HCT116 (cell line): ENCODE results near the gene MED7. TPM values are rescaled to one million over a fixed set of nuclear protein-coding genes. Genes with fewer than 3 reads are reported as not detected.

Source experiments
- ATAC-seq: fragments of 200-7000 bp; cut with Tn5 transposase; 2 replicates; pipeline ENCODE4 v1.9.1; 2020; ENCODE audit warnings: mild to moderate bottlenecking, moderate library complexity
- BruUV-seq: library from RNA; stranded (reverse); fragments of 400-500 nt; replicated peaks from 2 replicates; lab custom pipeline; 2021; lab: Mats Ljungman, UMichigan
- CTCF ChIA-PET: fragments of 300-600 bp; sonication (Branson Sonifier 250); formaldehyde crosslinking; loops from one replicate; lab custom pipeline; 2021; ENCODE audit warnings: antibody characterized with exemption; lab: Charles Lee
- POLR2A ChIA-PET: fragments of 300-600, 350-600 bp; sonication (Branson Sonifier 250); formaldehyde crosslinking; loops from one replicate; lab custom pipeline; 2021; ENCODE audit warnings: antibody characterized with exemption; lab: Charles Lee
- RAD21 ChIA-PET, 2 experiments: fragments of 300-600 bp; sonication (Branson Sonifier 250); formaldehyde crosslinking; loops; one replicate each; lab custom pipeline; 2023; ENCODE audit warnings: low total read pairs in 2 of 2; ENCODE audit not compliant: uncharacterized antibody in 2 of 2, unreplicated experiment in 2 of 2, low non-redundant PET in 1 of 2; lab: Charles Lee
- DNase-seq: peaks from one replicate; pipeline ENCODE4 v3.0.0-alpha.2; 2010; ENCODE audit warnings: low read depth, low spot score
- H2AFZ ChIP-seq: fragments of 200-600 bp; shearing (Covaris generic), sonication (generic); 2 replicates; pipeline ENCODE4 v1.6.1; 2017; ENCODE audit warnings: low read depth, mixed run types, mixed read lengths, antibody characterized with exemption, low read length; ENCODE audit not compliant: poor library complexity, severe bottlenecking
- H3K27ac ChIP-seq: 2 replicates; pipeline ENCODE4 v1.5.1; 2012; ENCODE audit warnings: low read depth, low read length
- H3K27me3 ChIP-seq: fragments of 200-600 bp; sonication (generic); 2 replicates; pipeline ENCODE4 v1.6.1; 2016; ENCODE audit warnings: mixed run types, low read length, mixed read lengths; ENCODE audit not compliant: insufficient read depth
- H3K36me3 ChIP-seq, 2 experiments: fragments of 200-500 bp in 1 of 2; fragments of 200-600 bp in 1 of 2; sonication (Bioruptor generic) in 1 of 2; sonication (generic) in 1 of 2; 2 replicates each; pipeline versions ENCODE4 v1.5.1 to v1.6.1; 2014 to 2016; ENCODE audit warnings: low read length in 2 of 2, inconsistent platforms in 1 of 2, mixed read lengths in 1 of 2, mixed run types in 1 of 2; ENCODE audit not compliant: insufficient read depth in 2 of 2, control insufficient read depth in 1 of 2
- H3K4me1 ChIP-seq, 2 experiments: fragments of 200-600 bp in 1 of 2; sonication (generic) in 1 of 2; 2 replicates each; pipeline versions ENCODE4 v1.5.1 to v1.6.1; 2012 to 2017; ENCODE audit warnings: low read length in 2 of 2, inconsistent platforms in 1 of 2, mild to moderate bottlenecking in 1 of 2, mixed read lengths in 1 of 2, mixed run types in 1 of 2, moderate library complexity in 1 of 2; ENCODE audit not compliant: insufficient read depth in 2 of 2, control insufficient read depth in 1 of 2
- H3K4me2 ChIP-seq: fragments of 200-600 bp; sonication (generic); 2 replicates; pipeline ENCODE4 v1.6.1; 2017; ENCODE audit warnings: mixed run types, low read length, mixed read lengths
- H3K4me3 ChIP-seq, 2 experiments: fragments of 200-600 bp in 1 of 2; sonication (generic) in 1 of 2; replicated peaks in 1 of 2; 2 replicates each; pipeline ENCODE4 v1.5.1; 2011 to 2016; ENCODE audit warnings: low read length in 2 of 2, control low read depth in 1 of 2, low read depth in 1 of 2, mild to moderate bottlenecking in 1 of 2, mixed read lengths in 1 of 2, mixed run types in 1 of 2
- H3K79me2 ChIP-seq: fragments of 200-600 bp; sonication (generic); 2 replicates; pipeline ENCODE4 v1.6.1; 2017; ENCODE audit warnings: mild to moderate bottlenecking, mixed run types, low read length, moderate library complexity, mixed read lengths; ENCODE audit not compliant: insufficient read depth
- H3K9ac ChIP-seq: fragments of 200-600 bp; sonication (generic); 2 replicates; pipeline ENCODE4 v1.6.1; 2016; ENCODE audit warnings: low read length, mixed read lengths
- H3K9me2 ChIP-seq: fragments of 200-600 bp; sonication (generic), shearing (Covaris generic); 2 replicates; pipeline ENCODE4 v1.6.1; 2017; ENCODE audit warnings: mixed run types, mild to moderate bottlenecking, moderate library complexity; ENCODE audit not compliant: insufficient read depth
- H3K9me3 ChIP-seq, 2 experiments: fragments of 200-500 bp in 1 of 2; fragments of 200-600 bp in 1 of 2; sonication (Bioruptor generic) in 1 of 2; sonication (generic) in 1 of 2; 2 replicates each; pipeline ENCODE4 v1.6.1; 2014 to 2017; ENCODE audit warnings: low read length in 2 of 2, mixed read lengths in 2 of 2, inconsistent platforms in 1 of 2, low read depth in 1 of 2, mild to moderate bottlenecking in 1 of 2, mixed run types in 1 of 2, moderate library complexity in 1 of 2; ENCODE audit not compliant: control insufficient read depth in 1 of 2, insufficient read depth in 1 of 2
- H4K20me1 ChIP-seq: fragments of 200-600 bp; sonication (generic), shearing (Covaris generic); 2 replicates; pipeline ENCODE4 v1.6.1; 2017; ENCODE audit warnings: mixed run types, mild to moderate bottlenecking, moderate library complexity; ENCODE audit not compliant: insufficient read depth
- CEBPB ChIP-seq: IDR thresholded peaks from 2 replicates; pipeline ENCODE4 v1.6.1; 2012; ENCODE audit warnings: low read depth
- CTCF ChIP-seq, 3 experiments: fragments of 200-600 bp in 1 of 3; sonication (generic) in 1 of 3; IDR thresholded peaks in 2 of 3; conservative IDR thresholded peaks in 1 of 3; 2 replicates each; pipeline ENCODE4 v1.5.1; 2012 to 2017; ENCODE audit warnings: low read depth in 2 of 3, low read length in 2 of 3, antibody characterized with exemption in 1 of 3, borderline replicate concordance in 1 of 3, control low read depth in 1 of 3, mild to moderate bottlenecking in 1 of 3, mixed read lengths in 1 of 3, mixed run types in 1 of 3, moderate library complexity in 1 of 3; ENCODE audit not compliant: insufficient read depth in 1 of 3
- EZH2 ChIP-seq: fragments of 200-600 bp; sonication (generic); IDR thresholded peaks from 2 replicates; pipeline ENCODE4 v1.6.1; 2017; ENCODE audit warnings: antibody characterized with exemption, mixed run types
- FOSL1 ChIP-seq: IDR thresholded peaks from 2 replicates; pipeline ENCODE4 v1.6.1; 2012; ENCODE audit warnings: low read depth
- JUND ChIP-seq: IDR thresholded peaks from 2 replicates; pipeline ENCODE4 v1.6.1; 2012
- MAX ChIP-seq: IDR thresholded peaks from 2 replicates; pipeline ENCODE4 v1.6.1; 2012
- POLR2A ChIP-seq: IDR thresholded peaks from 2 replicates; pipeline ENCODE4 v1.7.0; 2011; ENCODE audit warnings: borderline replicate concordance; ENCODE audit not compliant: insufficient read depth, insufficient read length; ENCODE audit errors: extremely low read depth
- POLR2AphosphoS5 ChIP-seq: IDR thresholded peaks from 2 replicates; pipeline ENCODE4 v1.6.1; 2011; ENCODE audit warnings: mild to moderate bottlenecking, low read depth, low read length, moderate library complexity
- SIN3A ChIP-seq: IDR thresholded peaks from 2 replicates; pipeline ENCODE4 v1.6.1; 2012; ENCODE audit warnings: low read depth
- SP1 ChIP-seq: IDR thresholded peaks from 2 replicates; pipeline ENCODE4 v1.6.1; 2012; ENCODE audit warnings: low read depth
- SRF ChIP-seq: IDR thresholded peaks from 2 replicates; pipeline ENCODE4 v1.6.1; 2012; ENCODE audit warnings: low read depth
- TCF7L2 ChIP-seq: IDR thresholded peaks from 2 replicates; pipeline ENCODE4 v1.7.0; 2011; ENCODE audit warnings: borderline replicate concordance, inconsistent platforms; ENCODE audit not compliant: insufficient read depth, insufficient read length; ENCODE audit errors: extremely low read depth
- YY1 ChIP-seq: IDR thresholded peaks from 2 replicates; pipeline ENCODE4 v1.6.1; 2011; ENCODE audit warnings: low read length, low read depth, moderate library complexity, mild to moderate bottlenecking; ENCODE audit not compliant: insufficient replicate concordance; ENCODE audit errors: extremely low read depth
- ZFX ChIP-seq: fragments of 450-650 bp; IDR thresholded peaks from 2 replicates; pipeline ENCODE4 v1.6.1; 2017
- ZNF274 ChIP-seq: fragments of 200-500 bp; sonication (Bioruptor generic); IDR thresholded peaks from 2 replicates; pipeline ENCODE4 v1.6.1; 2014; ENCODE audit warnings: mild to moderate bottlenecking, low read depth, low read length, inconsistent platforms
- intact Hi-C: fragments of 100-400 bp; cut with micrococcal nuclease; formaldehyde crosslinking; loops from 2 replicates; pipeline ENCODE4 v1.10.0; 2022
- total RNA-seq: library from RNA; stranded (reverse); gene quantifications from one replicate; pipeline ENCODE4 v1.2.1, GENCODE V29; 2021; ENCODE audit not compliant: unreplicated experiment
- TF ChIP-seq, protein P1 (sequence below): IDR thresholded peaks from 2 replicates; pipeline ENCODE4 v1.6.1; 2012

Gene MED7
- total RNA-seq, 1 experiment from 2014 or later = 9.1 TPM

DNA sequence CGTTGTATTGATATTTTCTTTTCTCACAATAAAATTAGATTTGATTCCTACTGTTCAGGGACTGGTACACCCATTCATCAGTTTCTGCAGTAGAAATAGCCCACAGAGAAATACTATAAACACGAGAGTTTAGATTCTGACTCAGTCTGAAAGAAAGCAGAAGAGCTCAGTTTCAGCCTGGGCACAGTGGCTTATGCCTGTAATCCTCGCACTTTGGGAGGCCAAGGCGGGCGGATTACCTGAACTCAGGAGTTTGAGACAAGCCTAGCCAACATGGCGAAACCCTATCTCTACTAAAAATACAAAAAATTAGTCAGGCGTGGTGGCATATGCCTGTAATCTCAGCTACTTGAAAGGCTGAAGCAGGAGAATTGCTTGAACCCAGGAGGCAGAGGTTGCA is 46.6 kb upstream of the MED7 start:
- Histone ChIP-seq H3K27ac (no peak overlapping the region), H3K36me3 (no peaks in the 10 kb centered on the region), H3K9ac (no peak overlapping the region), H3K9me3 (no peaks in the 10 kb centered on the region), H3K4me2 (no peak overlapping the region), H3K9me2 (no peaks in the 10 kb centered on the region), H3K4me3 (no peak overlapping the region), H4K20me1 (no peaks in the 10 kb centered on the region), H3K79me2 (no peaks in the 10 kb centered on the region), H2AFZ (no peak overlapping the region), H3K27me3 (peaks cover 40% of the 10 kb centered on the region), H3K4me1 (no peaks in the 10 kb centered on the region)
- RAD21 ChIA-PET = no interaction called here
- CTCF ChIA-PET = no interaction called here
- POLR2A ChIA-PET = no interaction called here
- BruUV-seq = no TSS peak
- DNase-seq (no peak), ATAC-seq (no peak)
- TF ChIP-seq, protein P1, sequence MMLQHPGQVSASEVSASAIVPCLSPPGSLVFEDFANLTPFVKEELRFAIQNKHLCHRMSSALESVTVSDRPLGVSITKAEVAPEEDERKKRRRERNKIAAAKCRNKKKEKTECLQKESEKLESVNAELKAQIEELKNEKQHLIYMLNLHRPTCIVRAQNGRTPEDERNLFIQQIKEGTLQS = no peak
- TF ChIP-seq ZNF274 (no peak), SP1 (no peak), POLR2AphosphoS5 (no peak), SIN3A (no peak), YY1 (no peak), CTCF (IDR thresholded peaks at IDR 0.05 in 2 of 3, conservative IDR thresholded peaks at IDR 0.05 in 1 of 3; ENCODE audit: borderline replicate concordance in 1 of 3, insufficient read depth in 1 of 3, low read depth in 2 of 3, low read length in 2 of 3) (no peak), JUND (no peak), TCF7L2 (no peak), POLR2A (no peak), SRF (no peak), FOSL1 (no peak), ZFX (no peak), MAX (no peak), EZH2 (no peak), CEBPB (no peak)
- intact Hi-C loops = no loop called here
